HG03135 (cell line): Measurements from ENCODE around the gene CAPN9.

Source experiments
- ATAC-seq: cut with Tn5 transposase; IDR thresholded peaks from one replicate; pipeline ENCODE4 v1.9.1; 2021; ENCODE audit warnings: mild to moderate bottlenecking, moderate library complexity; ENCODE audit not compliant: unreplicated experiment

Gene CAPN9

GRCh38 chr1:230794431-230794830, 47.2 kb downstream of the CAPN9 start:
- ATAC-seq, result no peak

- ATAC-seq, result no peak
Measured at GRCh38 chr1:230794871-230795605, 47.9 kb downstream of the CAPN9 start.

- no peak for ATAC-seq
Measured at GRCh38 chr1:230796626-230797025, 49.4 kb downstream of the CAPN9 start.

- no peak for ATAC-seq
Measured at GRCh38 chr1:230797376-230797920, 50.3 kb downstream of the CAPN9 start.

GRCh38 chr1:230797942-230798365, 50.8 kb downstream of the CAPN9 start:
- ATAC-seq, result no peak

GRCh38 chr1:230798491-230798890, 51.3 kb downstream of the CAPN9 start:
- ATAC-seq, result no peak

GRCh38 chr1:230800891-230801840, 54.0 kb downstream of the CAPN9 start:
- no peak for ATAC-seq

GRCh38 chr1:230804396-230804795, 57.2 kb downstream of the CAPN9 start:
- no peak for ATAC-seq

- ATAC-seq, result no peak
Measured at GRCh38 chr1:230806552-230806951, 59.4 kb downstream of the CAPN9 start.

GRCh38 chr1:230807029-230807428, 59.8 kb downstream of the CAPN9 start:
- no peak for ATAC-seq

- no peak for ATAC-seq
Measured at GRCh38 chr1:230807561-230808280, 60.5 kb downstream of the CAPN9 start.

- ATAC-seq, result no peak
Measured at GRCh38 chr1:230808281-230808872, 61.2 kb downstream of the CAPN9 start.

- ATAC-seq, result no peak
Measured at GRCh38 chr1:230809256-230809990, 62.2 kb downstream of the CAPN9 start.

GRCh38 chr1:230812568-230812967, 65.4 kb downstream of the CAPN9 start:
- no peak for ATAC-seq

GRCh38 chr1:230814949-230815692, 67.9 kb downstream of the CAPN9 start:
- no peak for ATAC-seq

- ATAC-seq, result no peak
Measured at GRCh38 chr1:230816018-230816417, 68.8 kb downstream of the CAPN9 start.

- no peak for ATAC-seq
Measured at GRCh38 chr1:230818367-230818766, 71.2 kb downstream of the CAPN9 start.

GRCh38 chr1:230818901-230819300, 71.7 kb downstream of the CAPN9 start:
- no peak for ATAC-seq

- no peak for ATAC-seq
Measured at GRCh38 chr1:230819976-230820375, 72.8 kb downstream of the CAPN9 start.
